NCI-H446 treated with DMSO at 0.1 percent for 48 hours (cell line): ENCODE data around the gene BRINP1.

Experiments
- DNase-seq: peaks from one replicate; lab custom pipeline; 2025; lab: John Stamatoyannopoulos, UW

Gene BRINP1

DNA sequence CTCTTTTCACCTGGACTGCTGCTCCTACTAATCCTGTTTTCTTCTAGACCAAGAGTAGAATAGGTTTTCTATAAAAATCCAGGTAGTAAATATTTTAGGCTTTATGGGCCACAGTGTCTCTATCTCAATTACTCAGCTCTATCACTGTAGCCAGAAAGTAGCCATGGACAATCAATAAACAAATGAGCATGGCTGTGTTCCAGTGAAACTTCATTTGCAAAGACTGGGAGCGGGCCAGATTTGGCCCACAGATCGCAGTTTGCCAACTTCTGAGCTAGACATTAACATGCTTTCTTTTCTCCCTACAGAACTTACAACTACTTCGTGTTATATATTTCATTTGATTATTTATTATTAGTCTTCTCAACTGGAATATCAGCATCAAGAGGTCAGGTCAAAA lies 30.2 kb downstream of the BRINP1 start:
- DNase-seq: peak; percentile 18

DNA sequence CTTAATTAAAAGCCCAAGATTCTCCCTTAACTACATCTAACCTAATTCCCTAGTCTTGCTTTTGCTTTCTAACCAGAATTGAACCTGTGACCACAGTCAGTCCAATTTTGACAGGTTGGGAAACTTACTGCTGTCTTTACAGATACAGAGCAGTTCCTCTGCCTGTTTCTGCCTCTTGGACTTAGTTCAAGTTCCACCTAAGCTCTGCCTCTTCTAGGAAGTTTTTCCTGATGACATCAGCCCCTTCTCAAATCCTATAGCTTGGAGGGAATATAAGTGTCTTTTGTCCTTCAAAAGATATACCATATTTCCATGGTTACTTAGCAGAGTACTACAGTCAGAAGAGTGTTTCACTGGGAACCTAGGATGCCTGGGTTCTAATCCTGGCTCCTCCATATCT lies 31.7 kb downstream of the BRINP1 start:
- DNase-seq: no peak

DNA sequence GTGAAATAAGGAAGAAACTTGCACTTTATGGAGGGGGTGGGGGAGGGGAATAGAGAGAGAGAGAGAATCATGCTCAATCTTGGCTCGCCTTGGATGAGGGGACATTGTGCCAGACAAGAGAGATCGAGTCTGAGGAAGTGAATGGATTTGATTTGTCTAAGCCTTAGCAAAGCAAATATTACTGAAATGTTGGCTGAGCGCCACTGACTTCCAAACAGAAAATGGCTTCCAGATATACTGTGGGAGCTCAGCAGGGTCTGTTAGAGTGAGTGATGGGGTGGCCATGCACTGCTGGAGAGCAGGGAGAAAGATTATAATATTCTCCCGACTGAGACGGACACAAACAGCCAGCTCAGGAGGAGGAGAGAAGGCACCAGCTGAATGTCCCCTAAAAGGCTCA lies 34.5 kb downstream of the BRINP1 start:
- peak; percentile 13 for DNase-seq

DNA sequence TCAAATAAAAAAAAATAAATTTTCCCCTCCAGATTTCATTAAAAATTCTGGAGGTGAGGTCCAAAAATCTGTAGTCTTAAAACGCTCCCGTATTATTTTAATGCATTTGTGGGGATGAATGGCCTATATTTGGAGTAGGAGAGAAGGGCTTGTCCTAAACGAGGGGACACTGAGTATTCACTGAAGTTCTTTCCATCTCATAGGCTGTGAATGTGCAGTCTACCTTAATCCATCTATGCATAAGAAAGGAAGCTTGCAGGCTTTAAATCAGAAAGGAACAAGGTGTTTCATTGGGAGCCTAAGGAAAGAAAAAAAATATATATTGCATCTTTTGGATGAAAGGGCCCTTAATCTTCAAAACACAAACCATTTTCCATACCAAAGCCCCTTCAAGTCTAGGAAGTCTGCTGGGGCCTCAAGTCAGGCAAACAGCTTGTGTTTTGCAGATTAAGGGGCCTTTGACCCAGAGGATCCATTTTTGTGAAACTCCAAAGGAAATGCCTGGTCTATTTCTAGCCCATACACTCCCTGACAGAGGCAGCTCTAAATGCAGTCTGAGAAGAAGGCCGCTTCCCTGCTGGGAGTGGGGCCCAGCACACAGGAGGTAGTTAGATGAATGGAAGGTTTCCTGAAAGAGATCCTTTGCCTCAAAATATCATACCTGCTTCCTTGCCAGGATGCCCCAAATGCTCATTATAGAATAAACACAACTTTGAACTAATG lies 35.6 kb downstream of the BRINP1 start:
- DNase-seq: no peak

DNA sequence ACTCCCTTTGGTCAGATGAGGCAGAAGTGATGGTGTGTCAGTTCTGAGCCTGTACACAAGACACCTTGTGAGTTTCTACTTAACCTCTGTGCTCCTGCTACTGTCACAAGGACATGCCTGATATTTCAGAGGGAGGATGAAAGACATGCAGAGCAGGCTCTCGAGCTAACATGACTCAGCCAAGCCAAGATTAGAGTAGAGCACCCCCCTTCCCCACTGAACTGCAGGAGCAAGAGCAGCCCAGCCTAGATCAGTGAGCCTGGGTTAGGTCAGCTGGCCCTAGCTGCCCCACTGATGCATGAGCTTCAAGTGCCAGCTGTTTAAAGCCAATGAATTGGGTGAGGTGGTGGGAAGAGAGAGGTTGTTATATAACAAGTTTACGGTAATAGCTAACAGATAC lies 36.7 kb downstream of the BRINP1 start:
- no peak for DNase-seq

DNA sequence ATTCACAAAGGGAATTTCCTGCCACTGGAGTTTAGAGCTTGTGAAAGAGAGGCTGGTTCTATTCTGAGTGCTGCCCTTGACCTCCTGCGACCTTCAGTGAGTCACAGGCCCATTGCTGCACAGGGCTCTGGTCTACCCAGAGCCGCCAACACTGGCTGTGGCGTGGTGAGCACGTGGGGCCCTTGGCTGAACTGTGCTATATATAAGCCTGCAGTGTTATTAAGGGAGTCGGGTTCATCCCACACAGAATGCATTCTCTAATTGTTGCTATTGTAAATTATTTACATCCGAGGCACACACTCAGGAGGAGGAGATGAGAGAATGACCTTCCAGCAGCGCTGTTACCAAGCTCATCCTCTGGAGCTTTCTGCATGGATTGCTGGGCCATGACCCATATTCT lies 47.1 kb downstream of the BRINP1 start:
- no peak for DNase-seq

DNA sequence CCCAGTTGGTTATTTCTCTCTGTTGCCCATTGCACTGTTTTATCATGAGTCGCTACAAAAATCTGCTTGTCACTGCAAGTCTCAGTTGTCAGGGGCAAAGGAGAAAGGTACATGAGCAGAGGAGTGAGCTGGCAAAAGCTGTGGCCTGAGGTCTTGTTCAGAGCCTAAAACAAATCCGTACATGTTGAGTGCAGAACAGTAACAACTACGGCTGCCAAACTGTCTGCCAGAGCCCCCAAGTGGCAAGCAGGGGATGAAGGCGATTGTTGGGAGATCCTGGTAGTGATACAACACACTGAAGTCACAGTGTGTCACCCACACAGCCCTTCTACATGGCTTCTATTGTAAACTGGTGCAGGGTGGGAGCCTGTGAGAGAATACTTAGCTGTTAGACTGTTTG lies 50.9 kb downstream of the BRINP1 start:
- no peak for DNase-seq

DNA sequence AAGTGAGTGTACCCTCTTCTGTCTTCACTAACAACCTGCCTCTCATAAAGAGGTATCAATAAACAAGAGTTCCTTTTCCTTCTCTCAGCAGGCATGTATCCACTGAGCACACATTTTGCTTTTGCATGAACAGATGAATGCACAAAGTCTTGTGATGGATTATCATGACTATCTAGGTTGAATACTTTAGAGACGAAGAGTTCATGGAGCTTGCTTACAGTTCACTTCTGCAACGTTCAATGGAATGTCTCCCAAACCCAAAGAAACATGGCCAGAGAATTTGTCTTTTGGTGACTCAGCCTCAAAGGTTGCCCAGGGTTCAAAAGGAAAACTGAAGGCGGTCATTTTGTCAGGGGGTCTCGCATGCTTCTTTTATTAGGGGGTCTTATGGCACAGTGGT lies 55.4 kb downstream of the BRINP1 start:
- DNase-seq: no peak

DNA sequence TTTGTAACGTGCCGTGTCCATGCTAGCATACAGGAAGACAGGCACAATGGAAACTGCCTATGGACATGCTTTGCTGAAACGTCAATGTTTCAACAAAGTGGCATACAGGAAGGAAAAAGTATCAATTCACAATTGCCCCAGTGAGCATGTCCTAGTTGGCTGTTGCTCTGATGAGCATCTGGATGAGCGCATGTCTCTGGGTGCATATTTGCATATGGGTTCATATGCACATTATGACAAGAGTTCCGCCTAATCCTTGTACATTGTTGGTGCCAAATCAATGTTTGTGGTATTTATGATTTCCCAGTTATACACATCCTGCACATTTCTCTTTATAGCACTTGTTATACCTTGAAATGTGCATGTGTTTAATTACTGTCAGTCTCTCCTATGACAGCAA lies 58.5 kb downstream of the BRINP1 start:
- DNase-seq: no peak

DNA sequence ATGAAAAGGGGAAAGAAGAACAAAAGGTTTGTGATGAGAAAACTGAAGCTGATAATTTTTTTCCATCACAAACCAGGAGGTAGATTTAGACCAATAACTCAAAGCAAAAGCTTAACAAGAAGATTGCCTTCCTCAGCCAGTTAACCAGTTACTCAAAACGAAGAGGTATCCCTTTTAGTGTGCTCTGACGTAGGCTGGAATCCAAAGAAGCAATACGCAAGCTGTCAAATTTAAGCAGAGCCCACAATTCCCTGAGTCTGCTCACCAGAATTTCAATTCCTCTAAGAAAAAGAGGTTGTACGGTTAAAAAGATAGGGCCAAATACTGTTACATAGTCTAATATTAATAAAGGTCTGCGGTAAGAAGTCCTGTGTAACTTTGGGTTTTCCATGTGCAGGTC lies 61.8 kb downstream of the BRINP1 start:
- no peak for DNase-seq

DNA sequence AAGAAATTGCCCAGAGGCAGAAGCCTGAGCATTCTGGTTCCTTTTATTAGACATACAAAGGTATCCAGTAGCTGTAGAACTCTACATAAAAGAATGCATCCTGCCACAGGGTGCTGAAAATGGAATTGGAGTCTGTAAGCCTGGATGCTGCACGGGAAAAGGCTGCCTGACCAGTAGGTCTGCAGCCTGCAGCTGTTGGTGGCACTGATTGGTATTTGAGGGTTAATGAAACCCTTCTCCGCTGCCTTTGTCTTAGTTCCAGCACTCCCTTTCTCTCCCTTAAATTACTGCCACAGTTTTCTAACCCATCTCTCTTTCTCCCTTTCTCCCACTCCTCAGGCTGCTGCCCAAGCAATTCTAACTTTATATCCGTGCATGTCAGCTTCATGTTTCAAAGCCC lies 64.7 kb downstream of the BRINP1 start:
- DNase-seq: no peak

DNA sequence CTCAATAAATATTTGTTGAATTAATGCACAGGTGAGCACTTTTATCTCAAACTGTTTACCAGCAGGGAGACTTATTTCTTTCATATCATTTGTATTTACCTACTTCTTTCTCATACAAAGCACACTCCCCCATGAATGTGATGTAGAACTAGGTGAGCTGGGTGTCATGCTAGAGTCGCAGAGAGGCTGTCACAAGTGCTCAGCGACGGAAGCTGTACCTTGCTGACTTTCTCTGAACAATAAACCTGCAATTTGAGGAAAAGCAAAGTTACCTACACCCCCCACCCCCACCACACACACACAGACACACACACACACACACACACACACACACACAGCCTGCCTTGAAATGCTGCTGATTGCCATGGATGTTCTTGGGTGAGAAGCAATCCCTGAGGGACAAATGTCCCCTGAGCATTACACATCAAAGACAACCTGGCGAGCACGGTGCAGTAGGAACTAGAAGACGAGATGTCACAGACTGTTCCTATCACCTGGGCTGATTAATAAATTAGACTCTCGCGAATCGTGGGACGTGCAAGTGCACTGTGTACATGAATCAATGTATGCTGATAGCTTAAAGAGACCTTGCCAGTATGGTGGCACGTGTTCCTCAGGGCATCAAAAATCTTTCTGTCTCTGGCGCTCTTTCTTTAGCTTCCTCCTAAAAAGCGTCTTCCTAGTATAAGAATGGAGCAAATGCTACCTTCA lies 66.1 kb downstream of the BRINP1 start:
- DNase-seq: no peak

DNA sequence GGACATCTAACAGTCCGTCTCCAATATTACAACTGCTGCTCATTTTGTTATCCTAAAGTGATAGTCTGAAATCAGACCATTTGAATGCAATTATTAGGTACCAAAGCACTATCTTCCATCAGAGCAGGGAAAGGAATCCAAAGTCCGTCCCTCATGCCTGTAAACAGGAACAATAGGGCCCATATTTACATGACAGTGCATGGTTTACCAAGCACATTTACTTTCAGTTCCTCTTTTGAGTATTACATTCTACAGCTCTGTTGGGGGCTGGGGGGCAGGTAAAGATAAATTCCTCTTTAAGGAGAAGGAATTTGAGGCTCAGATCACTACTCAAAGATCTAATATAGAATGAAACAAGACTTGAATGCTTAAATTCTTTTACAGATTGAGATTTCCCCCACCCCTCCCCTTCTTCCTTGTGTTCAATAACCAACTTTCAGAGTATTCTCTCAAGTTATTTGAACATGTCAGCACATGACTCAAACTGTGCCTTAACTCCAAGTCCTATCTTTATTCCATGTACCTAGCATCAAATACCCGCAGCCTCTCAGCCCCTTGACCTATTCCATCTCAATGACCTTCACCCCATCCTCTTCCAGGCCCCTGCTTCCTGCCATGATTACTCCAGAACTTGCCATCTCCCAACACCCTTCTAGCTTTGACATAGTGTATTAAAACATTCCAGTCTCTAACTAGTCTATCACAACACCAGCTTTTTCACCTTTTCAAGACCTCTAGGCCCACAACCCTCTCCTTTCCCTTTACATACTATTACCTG lies 71.0 kb downstream of the BRINP1 start:
- DNase-seq: no peak

DNA sequence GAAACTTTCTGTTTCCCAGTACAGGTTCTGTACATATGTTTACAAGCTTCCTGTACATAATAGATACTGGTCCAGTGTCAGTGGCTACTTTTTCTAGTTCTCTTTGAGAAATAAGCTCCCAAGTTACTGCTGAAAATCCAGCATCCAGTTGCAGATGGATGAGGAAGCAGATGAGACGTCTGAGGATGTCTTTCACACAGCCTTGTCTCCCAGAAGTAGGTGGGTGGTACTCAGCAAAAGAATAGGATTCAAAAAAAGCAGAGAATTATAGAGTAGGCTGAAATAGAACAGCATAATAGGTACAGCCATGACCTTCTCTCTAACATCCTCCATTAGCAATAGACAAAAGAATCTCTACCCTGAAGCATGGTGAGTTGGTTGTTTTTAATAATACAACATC lies 77.7 kb downstream of the BRINP1 start:
- DNase-seq: no peak

DNA sequence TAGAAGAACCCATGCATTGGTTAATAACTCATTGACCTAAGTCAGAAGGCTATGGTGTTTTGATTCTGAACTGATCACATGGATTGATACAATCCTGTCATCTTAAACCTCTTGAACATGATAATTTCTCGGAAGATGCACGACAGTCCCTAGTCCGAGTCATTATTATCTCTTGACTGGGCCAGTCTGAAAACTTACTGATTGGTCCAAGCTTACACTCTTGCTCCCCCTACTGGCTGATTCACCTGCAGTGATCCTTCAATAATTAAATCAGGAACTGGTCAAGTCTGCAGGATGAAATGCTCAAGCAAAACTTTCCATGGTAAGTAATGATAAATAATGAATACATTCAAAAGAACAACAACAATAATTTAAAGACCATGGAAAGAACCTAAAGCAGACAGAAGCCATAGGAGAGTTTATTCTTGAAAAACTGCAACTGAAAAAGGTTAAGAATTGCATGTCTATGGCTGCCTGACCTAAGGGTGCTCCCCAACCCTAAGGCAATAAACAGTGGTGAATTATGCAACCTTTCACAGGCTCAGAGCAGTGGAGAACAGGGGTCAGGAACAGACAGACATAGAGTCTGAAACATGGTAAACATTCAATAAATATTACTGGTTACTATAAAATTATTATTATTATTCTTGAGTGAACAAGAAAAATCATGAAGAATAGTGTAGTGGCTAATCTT lies 79.3 kb downstream of the BRINP1 start:
- DNase-seq: no peak

DNA sequence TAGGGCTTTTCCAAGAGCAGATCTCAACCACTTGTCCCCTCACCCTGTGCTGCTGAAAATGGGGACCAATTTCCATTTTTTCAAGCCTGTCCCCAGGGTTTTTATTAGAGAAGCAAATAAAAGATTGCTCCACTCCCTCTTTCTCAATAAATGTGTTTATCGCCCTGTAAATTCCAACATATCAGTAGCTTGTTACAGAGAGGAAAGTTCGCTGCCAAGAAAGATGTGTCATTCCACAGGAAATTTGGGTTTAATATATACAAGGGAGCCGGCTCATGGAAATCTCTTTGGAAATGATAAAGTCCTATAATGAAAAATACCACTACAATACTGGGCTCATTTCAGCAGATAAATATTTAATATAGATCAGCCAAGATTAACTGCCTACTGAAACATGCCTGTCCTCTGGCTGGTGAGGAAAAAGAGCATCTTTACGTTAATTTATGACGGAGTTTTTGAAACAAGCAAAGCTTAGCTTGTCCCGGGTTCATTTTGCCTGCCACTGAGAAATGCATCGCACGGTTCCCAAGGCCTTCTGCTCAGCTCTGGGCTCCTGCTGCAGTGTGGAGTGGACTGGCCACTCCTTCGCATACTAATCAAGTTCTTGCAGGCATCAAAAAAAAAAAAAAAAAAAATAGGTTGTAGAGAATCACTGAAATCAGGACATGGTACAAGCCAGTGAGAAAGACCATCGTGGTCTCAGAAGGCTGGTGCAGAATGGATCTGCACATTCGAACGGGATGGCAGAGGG lies 84.5 kb downstream of the BRINP1 start:
- no peak for DNase-seq

DNA sequence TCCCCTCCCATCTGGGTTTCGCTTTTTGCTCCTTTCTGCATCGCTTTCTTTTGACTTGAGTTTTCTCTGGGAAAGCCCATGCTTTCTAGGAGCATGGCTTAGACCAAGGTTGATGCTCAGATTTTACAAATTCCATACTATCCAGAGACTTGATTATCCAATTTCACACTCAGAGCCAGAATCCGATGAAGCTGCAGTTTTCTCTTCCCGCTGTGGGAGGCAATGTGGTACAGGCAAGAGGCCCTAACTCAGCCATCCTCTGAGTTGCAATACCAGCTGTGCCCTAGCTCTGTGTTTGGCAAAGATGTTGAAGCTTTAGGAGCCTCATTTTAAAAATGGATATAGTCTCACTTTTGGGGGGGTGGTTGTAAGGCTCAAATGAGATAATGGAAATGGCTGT lies 85.1 kb downstream of the BRINP1 start:
- DNase-seq: peak; percentile 14

DNA sequence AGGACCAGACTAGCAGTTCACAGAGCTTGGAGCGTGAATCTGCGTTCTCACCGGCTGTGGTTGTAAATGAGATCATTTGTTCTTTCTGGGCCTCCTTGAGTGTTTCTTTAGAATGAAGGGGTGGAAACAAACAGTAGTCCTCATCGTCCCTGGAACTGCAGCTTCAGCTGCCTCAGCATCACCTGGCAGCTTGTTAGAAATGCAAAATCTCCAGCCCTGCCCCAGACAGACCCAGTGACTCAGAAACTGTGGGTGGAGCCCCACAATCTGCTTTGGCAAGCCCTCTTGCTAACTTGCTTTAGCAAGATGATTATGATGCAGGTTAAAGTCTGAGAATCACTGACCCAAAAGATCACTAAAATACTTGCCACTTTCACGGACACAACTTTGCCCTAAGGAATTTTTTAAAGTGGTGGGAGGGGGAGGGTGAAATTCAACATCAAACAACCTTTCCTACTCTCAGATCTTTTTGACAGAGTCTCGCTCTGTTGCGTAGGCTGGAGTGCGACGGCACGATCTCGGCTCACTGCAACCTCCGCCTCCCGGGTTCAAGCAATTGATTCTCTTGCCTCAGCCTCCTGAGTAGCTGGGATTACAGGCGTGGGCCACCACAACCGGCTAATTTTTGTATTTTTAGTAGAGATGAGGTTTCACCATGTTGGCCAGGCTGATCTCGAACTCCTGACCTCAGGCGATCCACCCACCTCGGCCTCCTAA lies 86.0 kb downstream of the BRINP1 start:
- no peak for DNase-seq

DNA sequence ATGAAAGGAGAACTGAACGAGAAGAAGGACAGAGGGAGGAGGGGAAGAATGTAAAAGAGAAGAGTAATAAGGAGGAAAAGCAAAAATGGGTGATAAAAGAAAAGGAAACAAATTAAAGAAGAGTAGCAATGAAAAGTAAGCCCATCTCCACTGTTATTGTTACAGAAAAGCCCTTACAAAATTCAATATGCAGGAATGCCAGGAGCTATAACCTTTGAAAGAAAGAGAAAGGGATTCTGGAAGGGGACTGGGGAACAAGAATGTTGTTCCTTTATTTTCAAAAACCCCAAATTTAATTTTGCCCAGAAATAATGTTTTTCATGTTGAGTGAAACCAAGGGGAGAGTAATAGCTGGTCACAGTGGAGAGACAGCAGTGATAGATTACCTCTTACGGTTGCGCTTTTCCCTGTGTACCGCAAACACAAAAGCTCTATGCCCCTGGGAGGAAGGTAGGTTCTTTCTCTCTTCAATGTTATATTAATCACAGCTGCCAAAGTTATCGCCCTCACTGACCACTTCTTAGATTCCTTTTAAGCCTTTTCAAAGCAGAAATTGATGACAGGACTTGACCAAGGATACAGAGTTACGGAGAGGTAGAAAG lies 86.7 kb downstream of the BRINP1 start:
- DNase-seq: no peak

DNA sequence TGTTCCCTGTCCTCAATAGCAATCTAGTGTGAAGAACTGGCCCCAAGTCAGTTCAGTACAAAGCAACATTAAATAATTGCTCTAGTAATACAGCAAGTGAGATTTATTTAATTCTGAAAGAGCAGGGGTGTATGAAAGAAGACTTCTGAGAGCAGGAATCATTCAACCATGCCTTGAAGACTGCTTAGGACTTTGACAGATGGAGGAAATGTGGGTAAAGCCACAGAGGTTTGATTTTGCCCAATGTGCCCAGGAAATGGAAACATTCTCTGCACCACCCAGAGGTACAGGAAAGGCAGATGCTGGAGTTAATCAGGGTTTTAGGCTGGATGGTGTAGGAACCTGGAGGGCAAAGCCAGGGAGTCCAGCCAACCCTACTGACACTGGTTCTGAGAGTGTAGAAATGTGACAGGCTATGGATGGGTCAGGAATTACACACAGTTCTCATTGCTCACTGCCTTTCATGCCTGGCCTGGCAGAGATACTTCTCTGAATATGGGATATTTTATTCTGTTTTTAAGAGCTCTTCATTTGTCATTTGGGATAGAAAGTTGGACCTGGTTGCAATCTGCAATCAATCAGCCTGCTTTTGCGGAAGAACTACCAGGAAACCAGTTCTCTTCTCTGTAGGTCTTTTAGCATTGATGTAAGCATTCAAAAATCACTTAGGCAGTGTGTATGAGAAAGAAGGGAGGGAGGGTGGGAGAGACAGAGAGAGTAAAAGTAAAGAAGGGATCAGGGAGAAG lies 88.3 kb downstream of the BRINP1 start:
- DNase-seq: peak; percentile 60
